Glomerular visceral epithelial cell (primary cell): ENCODE measurements around the gene FSTL5.

Source experiments
- DNase-seq: peaks from one replicate; pipeline ENCODE4 v3.0.0-alpha.2; 2016; ENCODE audit errors: extremely low spot score

FSTL5 gene

GRCh38 chr4:161937596-161937995, 226.2 kb downstream of the FSTL5 start:
- no peak for DNase-seq

GRCh38 chr4:161936625-161937550, 226.9 kb downstream of the FSTL5 start:
- peak; percentile 92 for DNase-seq

- DNase-seq: no peak
These were observed 232.7 kb downstream of the FSTL5 start for GRCh38 chr4:161931089-161931488.

GRCh38 chr4:161929956-161930355, 233.8 kb downstream of the FSTL5 start:
- DNase-seq: no peak

- no peak for DNase-seq
These were observed 237.6 kb downstream of the FSTL5 start for GRCh38 chr4:161926033-161926828.

- DNase-seq: no peak
These were observed 243.3 kb downstream of the FSTL5 start for GRCh38 chr4:161920304-161921052.

- peak; percentile 7 for DNase-seq
These were observed 244.2 kb downstream of the FSTL5 start for GRCh38 chr4:161919442-161920220.

GRCh38 chr4:161916035-161916434, 247.8 kb downstream of the FSTL5 start:
- DNase-seq: no peak

- DNase-seq: no peak
These were observed 256.2 kb downstream of the FSTL5 start for GRCh38 chr4:161907590-161907955.

GRCh38 chr4:161906836-161907589, 256.8 kb downstream of the FSTL5 start:
- DNase-seq: no peak

- DNase-seq: no peak
These were observed 263.7 kb downstream of the FSTL5 start for GRCh38 chr4:161900110-161900509.

- peak; percentile 1 for DNase-seq
These were observed 269.2 kb downstream of the FSTL5 start for GRCh38 chr4:161894493-161895167.

- no peak for DNase-seq
These were observed 269.8 kb downstream of the FSTL5 start for GRCh38 chr4:161894014-161894413.

- DNase-seq: no peak
These were observed 270.2 kb downstream of the FSTL5 start for GRCh38 chr4:161893566-161893965.

- DNase-seq: no peak
These were observed 270.8 kb downstream of the FSTL5 start for GRCh38 chr4:161892951-161893350.

- DNase-seq: no peak
These were observed 280.6 kb downstream of the FSTL5 start for GRCh38 chr4:161883157-161883556.

GRCh38 chr4:161881370-161881769, 282.4 kb downstream of the FSTL5 start:
- no peak for DNase-seq

- no peak for DNase-seq
These were observed 294.3 kb downstream of the FSTL5 start for GRCh38 chr4:161869511-161869910.

- DNase-seq: no peak
These were observed 307.0 kb downstream of the FSTL5 start for GRCh38 chr4:161856711-161857326.

GRCh38 chr4:161850631-161851030, 313.2 kb downstream of the FSTL5 start:
- no peak for DNase-seq
